SK-N-SH (cell line): ENCODE data around the gene CD200R1.

Experiments
- CTCF ChIP-seq: fragments of 200-600 bp; sonication (generic); IDR thresholded peaks from 2 replicates; pipeline ENCODE4 v1.6.1; 2017; ENCODE audit warnings: antibody characterized with exemption, mild to moderate bottlenecking, moderate library complexity
- EP300 ChIP-seq, 2 experiments: IDR thresholded peaks; 2 replicates each; pipeline versions ENCODE4 v1.4.0 to v1.6.1; 2012; ENCODE audit warnings: borderline replicate concordance in 1 of 2, low read depth in 1 of 2, low read length in 1 of 2
- SMC3 ChIP-seq: IDR thresholded peaks from 2 replicates; pipeline ENCODE4 v1.6.1; 2012; ENCODE audit warnings: low read depth, low read length, improper control_type of control experiment
- TAF1 ChIP-seq: IDR thresholded peaks from 2 replicates; pipeline ENCODE4 v1.6.1; 2012; ENCODE audit warnings: low read depth, mild to moderate bottlenecking, low read length, moderate library complexity, borderline replicate concordance

- TF ChIP-seq CTCF (no peak), EP300 (IDR thresholded peaks at IDR 0.05; ENCODE audit: borderline replicate concordance in 1 of 2, low read depth in 1 of 2, low read length in 1 of 2) (no peak), TAF1 (no peak), SMC3 (no peak)
Observed at GRCh38 chr3:112995800-112996199, 20.9 kb upstream of the CD200R1 start.
